PFSK-1 (cell line): ENCODE results near the gene NFKBIL1.

ENCODE experiments used
- FOXP2 ChIP-seq: optimal IDR thresholded peaks from 2 replicates; pipeline ENCODE3; 2011; ENCODE audit warnings: borderline replicate concordance, control low read depth, inconsistent platforms; ENCODE audit not compliant: insufficient read depth; ENCODE audit errors: extremely low read length, extremely low read depth
- POLR2AphosphoS5 ChIP-seq: IDR thresholded peaks from 2 replicates; pipeline ENCODE4 v1.6.1; 2012; ENCODE audit warnings: low read depth, mild to moderate bottlenecking, control low read depth, low read length, moderate library complexity
- SIN3A ChIP-seq: IDR thresholded peaks from 2 replicates; pipeline ENCODE4 v1.6.1; 2012; ENCODE audit warnings: mild to moderate bottlenecking, low read length, moderate library complexity, borderline replicate concordance; ENCODE audit not compliant: insufficient read depth
- TAF1 ChIP-seq: IDR thresholded peaks from 2 replicates; pipeline ENCODE4 v1.6.1; 2012; ENCODE audit warnings: low read length, control low read depth, borderline replicate concordance; ENCODE audit not compliant: insufficient read depth
- TF ChIP-seq, protein P1 (sequence below), 2 experiments: IDR thresholded peaks; 2 replicates each; pipeline versions ENCODE4 v1.6.1 to v1.8.0; 2011 to 2012; ENCODE audit warnings: low read depth in 2 of 2, low read length in 2 of 2, control low read depth in 1 of 2, inconsistent platforms in 1 of 2, mild to moderate bottlenecking in 1 of 2, moderate library complexity in 1 of 2; ENCODE audit not compliant: insufficient read depth in 1 of 2

NFKBIL1 gene

DNA sequence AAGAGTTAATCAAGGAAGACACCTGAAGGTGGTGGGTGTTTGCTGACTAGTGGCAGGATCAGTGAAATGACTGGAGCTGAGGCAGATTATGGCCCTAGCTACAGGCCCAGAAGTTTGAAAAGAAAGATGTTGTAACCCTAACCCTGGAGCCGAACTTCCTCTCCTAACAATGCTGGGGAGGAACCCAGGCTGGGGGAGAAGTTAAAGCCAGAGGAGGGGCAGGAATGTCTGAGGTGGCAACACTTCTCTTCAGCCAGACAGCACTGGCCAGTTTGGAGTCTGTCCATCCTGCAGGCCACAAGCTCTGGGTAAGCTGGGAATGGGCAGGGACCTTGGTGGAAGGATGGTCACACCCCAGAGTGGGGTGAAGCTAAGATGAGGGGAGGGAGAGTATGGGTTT lies 38.6 kb downstream of the NFKBIL1 start, which contains the start of gene LST1:
TSS of gene LST1 (plus strand) at position 270 of the 400 bp plus-strand sequence. CDS start 1,023 bp downstream, outside the sequence.
- no peak for TF ChIP-seq SIN3A
- no peak for TF ChIP-seq TAF1
- no peak for TF ChIP-seq FOXP2
- TF ChIP-seq POLR2AphosphoS5, result no peak
- TF ChIP-seq, protein P1, sequence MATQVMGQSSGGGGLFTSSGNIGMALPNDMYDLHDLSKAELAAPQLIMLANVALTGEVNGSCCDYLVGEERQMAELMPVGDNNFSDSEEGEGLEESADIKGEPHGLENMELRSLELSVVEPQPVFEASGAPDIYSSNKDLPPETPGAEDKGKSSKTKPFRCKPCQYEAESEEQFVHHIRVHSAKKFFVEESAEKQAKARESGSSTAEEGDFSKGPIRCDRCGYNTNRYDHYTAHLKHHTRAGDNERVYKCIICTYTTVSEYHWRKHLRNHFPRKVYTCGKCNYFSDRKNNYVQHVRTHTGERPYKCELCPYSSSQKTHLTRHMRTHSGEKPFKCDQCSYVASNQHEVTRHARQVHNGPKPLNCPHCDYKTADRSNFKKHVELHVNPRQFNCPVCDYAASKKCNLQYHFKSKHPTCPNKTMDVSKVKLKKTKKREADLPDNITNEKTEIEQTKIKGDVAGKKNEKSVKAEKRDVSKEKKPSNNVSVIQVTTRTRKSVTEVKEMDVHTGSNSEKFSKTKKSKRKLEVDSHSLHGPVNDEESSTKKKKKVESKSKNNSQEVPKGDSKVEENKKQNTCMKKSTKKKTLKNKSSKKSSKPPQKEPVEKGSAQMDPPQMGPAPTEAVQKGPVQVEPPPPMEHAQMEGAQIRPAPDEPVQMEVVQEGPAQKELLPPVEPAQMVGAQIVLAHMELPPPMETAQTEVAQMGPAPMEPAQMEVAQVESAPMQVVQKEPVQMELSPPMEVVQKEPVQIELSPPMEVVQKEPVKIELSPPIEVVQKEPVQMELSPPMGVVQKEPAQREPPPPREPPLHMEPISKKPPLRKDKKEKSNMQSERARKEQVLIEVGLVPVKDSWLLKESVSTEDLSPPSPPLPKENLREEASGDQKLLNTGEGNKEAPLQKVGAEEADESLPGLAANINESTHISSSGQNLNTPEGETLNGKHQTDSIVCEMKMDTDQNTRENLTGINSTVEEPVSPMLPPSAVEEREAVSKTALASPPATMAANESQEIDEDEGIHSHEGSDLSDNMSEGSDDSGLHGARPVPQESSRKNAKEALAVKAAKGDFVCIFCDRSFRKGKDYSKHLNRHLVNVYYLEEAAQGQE (IDR thresholded peaks at IDR 0.05; ENCODE audit: insufficient read depth in 1 of 2, low read depth in 2 of 2, low read length in 2 of 2), result no peak

DNA sequence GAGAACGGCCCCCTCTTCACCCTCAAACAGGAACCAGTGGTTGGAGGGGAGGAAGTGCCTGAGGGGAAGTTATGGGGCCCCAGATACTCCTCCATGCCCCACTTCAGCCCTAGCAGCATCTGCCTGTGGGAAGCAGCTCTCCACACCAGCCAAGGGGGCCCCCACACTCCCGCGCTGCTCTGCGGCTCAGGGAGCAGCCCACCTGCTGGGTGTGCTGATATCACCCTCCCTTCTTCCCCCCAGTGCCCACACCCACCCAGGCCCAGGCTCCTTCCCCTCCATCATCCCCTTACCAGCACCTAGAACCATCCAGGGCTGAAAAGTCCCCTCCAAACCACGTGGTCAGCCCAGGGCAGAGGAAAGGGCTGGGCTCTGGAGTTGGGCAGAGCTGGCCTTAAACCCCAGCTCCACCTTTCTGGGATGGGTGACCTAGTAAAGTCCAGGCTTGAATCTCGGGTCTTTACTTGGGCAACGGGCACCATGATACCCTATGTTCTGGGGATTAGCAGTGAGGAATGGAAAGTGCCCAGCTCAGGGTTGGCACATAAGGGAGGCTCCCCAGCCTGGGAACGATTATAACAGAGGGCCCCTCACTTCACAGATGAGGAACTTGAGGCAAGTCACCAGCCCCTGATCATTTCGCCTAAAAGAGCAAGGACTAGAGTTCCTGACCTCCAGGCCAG lies 39.3 kb downstream of the NFKBIL1 start:
- TF ChIP-seq SIN3A, result no peak
- TF ChIP-seq, protein P1 (IDR thresholded peaks at IDR 0.05; ENCODE audit: insufficient read depth in 1 of 2, low read depth in 2 of 2, low read length in 2 of 2), result no peak
- no peak for TF ChIP-seq TAF1
- TF ChIP-seq POLR2AphosphoS5, result no peak
- TF ChIP-seq FOXP2, result no peak

DNA sequence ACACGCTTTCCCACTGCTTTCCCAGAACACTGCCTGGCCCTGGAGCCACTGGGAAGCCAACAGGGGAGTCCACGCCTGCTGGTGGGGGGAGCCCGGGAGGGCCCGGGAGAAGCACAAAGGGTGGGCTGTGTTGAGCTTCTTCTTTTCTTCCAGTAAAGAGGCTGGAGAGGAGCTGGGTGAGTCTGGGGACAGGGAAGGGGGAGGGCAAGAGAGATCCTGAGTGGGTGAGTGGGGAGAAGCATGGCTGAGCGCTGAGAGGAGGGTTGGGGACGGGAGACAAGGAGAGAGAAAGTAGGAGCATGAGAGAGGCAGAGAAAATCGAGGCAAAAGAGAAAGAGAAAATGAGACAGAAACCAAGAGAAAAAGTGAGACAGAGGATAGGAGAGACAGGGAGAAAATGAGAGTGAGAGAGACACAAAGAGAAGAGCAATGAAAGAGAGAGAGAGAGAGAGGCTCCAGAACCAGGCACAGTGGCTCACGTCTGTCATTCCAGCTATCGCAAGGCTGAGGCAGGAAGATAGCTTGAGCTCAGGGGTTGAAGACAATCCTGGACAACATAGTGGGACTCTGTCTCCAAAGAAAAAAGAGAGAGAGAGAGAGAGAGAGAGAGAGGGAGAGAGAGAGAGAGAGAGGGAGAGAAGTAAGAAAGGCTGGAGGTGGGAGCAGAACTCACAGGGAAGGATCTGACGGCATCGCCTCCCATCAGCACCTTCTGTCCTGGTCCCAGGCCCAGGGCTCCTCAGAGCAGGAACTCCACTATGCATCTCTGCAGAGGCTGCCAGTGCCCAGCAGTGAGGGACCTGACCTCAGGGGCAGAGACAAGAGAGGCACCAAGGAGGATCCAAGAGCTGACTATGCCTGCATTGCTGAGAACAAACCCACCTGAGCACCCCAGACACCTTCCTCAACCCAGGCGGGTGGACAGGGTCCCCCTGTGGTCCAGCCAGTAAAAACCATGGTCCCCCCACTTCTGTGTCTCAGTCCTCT lies 40.7 kb downstream of the NFKBIL1 start:
- no peak for TF ChIP-seq FOXP2
- TF ChIP-seq TAF1, result no peak
- no peak for TF ChIP-seq POLR2AphosphoS5
- no peak for TF ChIP-seq SIN3A
- TF ChIP-seq, protein P1 (IDR thresholded peaks at IDR 0.05; ENCODE audit: insufficient read depth in 1 of 2, low read depth in 2 of 2, low read length in 2 of 2), result no peak

DNA sequence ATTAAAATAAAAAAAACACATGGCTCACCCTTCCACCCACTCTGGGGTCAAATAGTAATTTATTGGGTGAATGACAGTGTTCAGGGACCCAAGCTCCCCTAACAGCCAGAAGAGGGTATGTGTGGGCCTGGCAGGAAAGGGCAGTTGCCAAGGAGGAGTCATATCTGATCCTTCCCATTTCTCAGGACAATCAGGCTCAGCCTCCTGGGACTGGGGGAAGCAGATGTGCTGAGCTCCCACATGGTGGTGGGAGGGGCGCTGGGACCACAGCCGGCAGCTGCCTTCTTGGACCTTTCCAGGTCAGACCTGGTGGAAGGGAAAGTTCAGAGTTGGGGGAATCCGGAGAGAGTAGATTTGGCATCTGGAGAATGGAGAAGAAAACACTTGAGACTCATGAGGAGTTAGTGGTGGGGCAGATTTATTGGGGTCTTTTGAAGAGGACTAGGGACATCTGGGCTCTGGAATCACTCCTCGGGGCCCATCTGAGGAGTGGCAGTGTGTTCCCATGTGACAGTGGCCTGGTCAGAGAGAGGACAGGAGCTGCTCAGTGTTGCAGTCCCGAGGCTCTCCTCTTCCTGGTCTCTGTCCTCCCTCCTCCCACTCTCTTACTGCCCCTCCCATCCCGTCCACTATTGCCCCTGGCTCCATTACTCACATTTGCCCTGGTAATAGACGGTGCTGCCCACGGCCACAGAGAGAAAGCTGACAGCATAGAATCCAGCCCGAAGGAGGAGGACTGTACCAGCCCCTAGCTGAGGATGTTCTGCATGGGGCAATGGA lies 41.7 kb downstream of the NFKBIL1 start:
- TF ChIP-seq SIN3A (no peak), FOXP2 (no peak), TAF1 (no peak), POLR2AphosphoS5 (no peak)
- TF ChIP-seq, protein P1 (IDR thresholded peaks at IDR 0.05; ENCODE audit: insufficient read depth in 1 of 2, low read depth in 2 of 2, low read length in 2 of 2), result no peak
